Astrocyte of the spinal cord (primary cell): Measurements from ENCODE around the gene METRN.

Experiments
- DNase-seq: peaks from one replicate; pipeline ENCODE4 v3.0.0; 2011; ENCODE audit warnings: low read depth, low spot score
- H3K4me3 ChIP-seq: 2 replicates; pipeline ENCODE4 v1.5.1; 2011; ENCODE audit warnings: low read depth, mild to moderate bottlenecking, low read length, moderate library complexity
- in situ Hi-C: cut with HindIII; loops from 2 replicates; pipeline ENCODE4 v1.10.0; 2017; ENCODE audit warnings: low sequenced_read_pairs
- TF ChIP-seq, protein P1 (sequence below): IDR thresholded peaks from 2 replicates; pipeline ENCODE4 v1.5.1; 2012; ENCODE audit warnings: low read depth, mild to moderate bottlenecking, low read length, inconsistent platforms

The METRN gene

DNA sequence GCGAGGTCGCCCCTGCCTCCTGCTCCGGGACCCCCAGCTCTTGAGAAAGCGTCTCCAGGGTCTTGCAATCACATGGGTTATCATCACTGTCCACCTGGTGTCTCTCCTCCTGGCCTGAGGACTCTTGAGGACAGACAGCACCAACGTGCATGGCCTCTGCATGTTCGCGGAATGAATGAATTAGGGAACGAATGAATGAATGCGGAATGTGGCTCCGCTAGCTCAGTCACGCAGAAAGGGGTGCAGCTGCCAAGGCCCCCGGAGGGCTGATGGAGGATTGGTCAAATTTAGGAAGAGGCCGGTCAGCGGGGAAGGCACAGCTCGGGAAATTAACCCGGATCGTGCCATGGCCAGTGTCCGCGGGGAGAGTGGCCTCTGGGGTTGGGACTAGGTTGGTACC, 12.6 kb upstream of the METRN start:
- in situ Hi-C loops: no loop called here
- TF ChIP-seq, protein P1, sequence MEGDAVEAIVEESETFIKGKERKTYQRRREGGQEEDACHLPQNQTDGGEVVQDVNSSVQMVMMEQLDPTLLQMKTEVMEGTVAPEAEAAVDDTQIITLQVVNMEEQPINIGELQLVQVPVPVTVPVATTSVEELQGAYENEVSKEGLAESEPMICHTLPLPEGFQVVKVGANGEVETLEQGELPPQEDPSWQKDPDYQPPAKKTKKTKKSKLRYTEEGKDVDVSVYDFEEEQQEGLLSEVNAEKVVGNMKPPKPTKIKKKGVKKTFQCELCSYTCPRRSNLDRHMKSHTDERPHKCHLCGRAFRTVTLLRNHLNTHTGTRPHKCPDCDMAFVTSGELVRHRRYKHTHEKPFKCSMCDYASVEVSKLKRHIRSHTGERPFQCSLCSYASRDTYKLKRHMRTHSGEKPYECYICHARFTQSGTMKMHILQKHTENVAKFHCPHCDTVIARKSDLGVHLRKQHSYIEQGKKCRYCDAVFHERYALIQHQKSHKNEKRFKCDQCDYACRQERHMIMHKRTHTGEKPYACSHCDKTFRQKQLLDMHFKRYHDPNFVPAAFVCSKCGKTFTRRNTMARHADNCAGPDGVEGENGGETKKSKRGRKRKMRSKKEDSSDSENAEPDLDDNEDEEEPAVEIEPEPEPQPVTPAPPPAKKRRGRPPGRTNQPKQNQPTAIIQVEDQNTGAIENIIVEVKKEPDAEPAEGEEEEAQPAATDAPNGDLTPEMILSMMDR: no peak
- H3K4me3 ChIP-seq: no peak overlapping the region
- DNase-seq: no peak

DNA sequence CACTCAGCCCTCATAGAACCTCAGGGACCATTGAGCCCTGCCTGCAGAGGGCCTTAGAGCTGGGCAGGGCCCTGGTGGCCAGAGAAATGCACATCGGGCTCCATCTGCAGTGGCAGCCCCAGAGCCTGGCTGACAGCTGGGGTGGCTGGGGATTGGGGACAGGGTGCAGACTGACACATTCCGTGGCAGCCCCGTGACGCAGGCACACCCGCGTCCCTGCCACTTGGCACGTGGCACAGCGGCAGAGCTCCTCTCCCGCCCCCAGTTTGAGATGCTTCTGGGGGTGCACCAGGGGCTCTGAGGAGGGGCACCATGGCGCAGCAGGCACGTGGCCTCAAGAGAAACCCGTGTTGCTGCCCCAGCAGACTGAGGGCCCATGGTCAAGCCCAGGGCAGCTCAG, 11.5 kb upstream of the METRN start:
- in situ Hi-C loops: no loop called here

DNA sequence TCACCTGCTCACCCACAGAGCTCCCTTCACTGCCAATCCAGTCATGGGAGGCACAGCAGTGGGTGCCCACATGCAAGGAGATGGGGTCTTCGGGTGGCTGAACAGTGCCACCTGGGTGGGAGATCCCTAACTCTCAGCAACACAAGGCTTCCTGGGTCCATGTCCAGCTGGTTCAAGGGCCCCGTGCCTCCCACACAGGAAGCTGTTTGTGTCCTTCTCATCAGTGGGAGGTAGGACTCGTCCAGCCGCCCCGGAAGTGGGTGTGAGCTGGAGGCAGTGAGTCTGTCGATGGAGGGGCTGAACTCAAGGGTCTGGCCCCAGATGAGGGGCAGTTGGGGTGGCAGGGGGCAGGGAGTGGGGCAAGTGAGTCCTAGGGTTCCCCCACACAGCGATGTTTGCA, 10.9 kb upstream of the METRN start:
- TF ChIP-seq, protein P1: no peak
- in situ Hi-C loops: no loop called here
- DNase-seq: no peak
- H3K4me3 ChIP-seq: no peak overlapping the region

More for the DNA sequence above, 11.5 kb upstream of the METRN start:
- no peak for DNase-seq
- TF ChIP-seq, protein P1: no peak
- H3K4me3 ChIP-seq: no peak overlapping the region

DNA sequence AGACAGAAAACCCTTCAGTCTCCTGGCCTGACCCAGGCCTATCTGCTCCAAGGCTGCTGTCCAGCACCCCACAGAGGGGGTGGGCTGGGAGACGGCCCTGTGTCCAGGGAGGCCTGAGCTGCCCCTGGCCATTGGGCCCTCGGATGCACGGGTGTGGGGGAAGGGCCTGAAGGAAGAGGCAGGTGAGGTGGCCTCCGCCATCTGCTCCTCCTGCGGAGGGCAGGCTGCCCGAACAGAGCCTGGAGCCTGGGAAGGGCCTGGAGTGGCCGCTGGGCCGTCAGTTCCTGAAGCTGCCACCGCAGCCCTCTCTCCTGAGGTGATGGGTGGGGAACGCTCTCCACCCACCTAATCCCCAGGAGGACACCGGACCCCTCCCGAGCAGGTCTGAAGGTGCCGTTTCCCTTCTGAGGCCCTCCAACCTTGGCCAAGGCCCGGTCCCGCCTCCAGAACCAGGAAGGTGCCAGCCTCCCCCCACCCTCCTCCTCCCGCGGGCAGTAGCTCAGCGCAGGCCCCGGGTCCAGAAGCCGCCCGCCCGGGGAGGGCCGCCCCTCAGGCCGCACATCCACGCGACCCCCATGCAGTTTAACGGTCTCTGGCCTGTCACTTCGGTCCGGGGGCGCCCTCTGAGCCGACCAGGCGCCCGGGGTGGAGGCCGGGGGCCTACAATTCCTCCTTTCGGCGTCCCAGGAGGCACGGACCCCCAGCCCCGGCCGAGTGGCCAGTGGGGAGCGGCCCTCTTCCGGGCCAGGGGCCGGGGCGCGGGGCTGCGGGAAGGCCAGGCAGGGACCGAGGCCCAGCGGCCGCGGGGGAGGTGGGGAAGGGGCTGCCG, 10.2 kb upstream of the METRN start:
- no peak for DNase-seq
- H3K4me3 ChIP-seq: no peak overlapping the region
- in situ Hi-C loops: no loop called here
- TF ChIP-seq, protein P1: no peak

DNA sequence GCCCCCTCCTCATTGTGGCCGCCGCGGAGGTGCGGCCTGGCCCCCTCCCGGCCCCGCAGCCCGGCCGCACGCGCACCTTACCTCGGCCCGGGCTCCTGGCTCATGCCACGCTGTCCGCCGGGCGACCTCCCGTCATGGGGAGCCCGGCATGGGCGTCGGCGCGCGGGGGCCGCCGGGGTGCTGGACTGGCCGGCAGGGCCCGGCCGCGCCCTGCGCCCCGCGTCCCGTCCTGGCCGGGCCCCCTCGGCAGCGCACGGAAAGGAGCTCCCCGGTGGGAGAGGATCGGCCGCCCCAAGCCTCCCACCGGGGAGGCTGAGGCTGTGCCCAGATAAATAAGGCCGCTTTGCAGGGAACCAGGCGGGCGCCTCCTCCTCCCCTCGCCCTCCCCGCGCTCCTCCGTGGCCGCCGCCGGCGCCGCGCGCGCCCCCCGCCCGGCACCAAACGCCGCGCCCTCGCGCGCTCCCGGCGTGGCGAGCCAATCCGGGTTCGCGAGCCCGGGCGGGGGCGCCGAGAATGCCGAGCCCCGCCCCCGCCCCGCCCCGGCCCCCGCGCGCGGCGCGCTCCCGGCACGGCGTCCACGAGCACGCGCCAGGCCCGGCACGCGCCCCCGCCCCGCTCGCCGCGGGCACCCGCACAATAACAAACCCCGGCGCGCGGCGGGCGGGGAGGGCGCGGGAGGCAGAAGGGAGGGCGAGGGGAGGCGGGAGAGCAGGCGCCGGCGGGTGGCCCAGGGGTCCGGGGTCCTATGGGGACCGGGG, 9.3 kb upstream of the METRN start, which contains the start of gene FBXL16:
Gene FBXL16 (minus strand): TSS at position 371 of the 758 bp plus-strand sequence. CDS start 8,396 bp downstream, outside the sequence.
- TF ChIP-seq, protein P1: no peak
- in situ Hi-C loops: no loop called here
- no peak within 1 kb of the TSS for H3K4me3 ChIP-seq
- no peak for DNase-seq

DNA sequence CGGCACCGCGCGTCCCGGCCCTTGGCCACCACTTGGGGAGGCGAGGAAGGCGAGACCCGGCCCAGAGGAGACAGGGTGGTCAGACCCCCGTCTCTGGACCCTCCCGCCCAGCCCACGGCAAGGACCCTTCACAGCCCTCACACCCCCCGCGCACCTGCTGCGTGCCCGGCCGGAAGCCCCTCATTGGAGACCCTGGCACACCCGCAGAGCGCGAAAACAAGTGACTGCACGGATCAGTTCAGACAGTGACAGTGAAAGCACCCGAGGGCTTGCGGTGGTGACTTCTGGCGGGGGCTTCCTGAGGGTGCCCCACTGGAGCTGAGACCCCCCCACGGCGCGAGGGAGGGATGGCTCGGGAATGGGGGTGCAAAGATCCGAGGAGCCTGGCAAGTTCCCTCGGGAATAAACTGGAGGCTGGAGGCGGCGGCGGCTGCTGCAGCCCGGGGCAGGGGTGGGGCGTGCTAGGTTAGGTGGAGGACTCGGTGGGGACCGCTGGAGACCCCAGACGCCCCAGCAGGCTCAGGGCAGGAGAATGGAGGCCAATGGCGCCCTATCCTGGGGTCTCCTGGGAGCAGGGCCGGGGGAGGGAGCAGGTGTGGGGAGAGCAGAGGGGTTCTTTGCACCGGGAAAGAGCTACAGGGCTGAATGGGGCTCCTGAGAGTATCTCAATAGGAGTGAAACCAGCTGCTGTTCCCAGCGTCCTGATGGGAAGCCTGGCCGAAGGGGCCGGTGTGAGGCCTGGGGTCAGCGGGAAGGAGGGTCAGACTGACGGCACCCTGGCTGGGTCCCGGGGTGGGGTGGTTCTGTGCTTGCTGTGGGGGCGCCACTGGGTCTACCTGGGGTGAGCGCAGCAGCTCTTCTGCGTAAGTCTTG, 8.5 kb upstream of the METRN start:
- H3K4me3 ChIP-seq: no peak overlapping the region
- TF ChIP-seq, protein P1: no peak
- no peak for DNase-seq
- in situ Hi-C loops: no loop called here
